ENCODE data around the gene RBM10. TPM values are rescaled to one million over a fixed set of nuclear protein-coding genes. Genes with fewer than 3 reads are reported as not detected.

Gene RBM10
- total and polyA plus RNA-seq, 2 experiments from 2014 or later = 39.5 to 101 TPM

- no peak for TF ChIP-seq REST (IDR thresholded peaks at IDR 0.05; ENCODE audit: unreplicated experiment)
- TF ChIP-seq EZH2 (IDR thresholded peaks at IDR 0.05; ENCODE audit: low read depth, unreplicated experiment) = no peak
- TF ChIP-seq POLR2AphosphoS5 (IDR thresholded peaks at IDR 0.05; ENCODE audit: low read depth) = no peak
- no peak for TF ChIP-seq JUNB (IDR thresholded peaks at IDR 0.05; ENCODE audit: unreplicated experiment)
- TF ChIP-seq ETS1 (IDR thresholded peaks at IDR 0.05) = no peak
- no peak for TF ChIP-seq ZNF331 (CRISPR knock-in tag; IDR thresholded peaks at IDR 0.05; ENCODE audit: low read depth)
- no peak for TF ChIP-seq EZH2phosphoT487 (IDR thresholded peaks at IDR 0.05; ENCODE audit: unreplicated experiment)
- no peak for TF ChIP-seq CREB1 (CRISPR knock-in tag; IDR thresholded peaks at IDR 0.05; ENCODE audit: low read depth)
- no peak for TF ChIP-seq ZNF114 (CRISPR knock-in tag; IDR thresholded peaks at IDR 0.05)
- no peak for TF ChIP-seq STAT1 (IDR thresholded peaks at IDR 0.05; ENCODE audit: unreplicated experiment)
Observed at GRCh38 chrX:47228550-47229270, 83.7 kb downstream of the RBM10 start (continued).

GRCh38 chrX:47229427-47229826, 84.4 kb downstream of the RBM10 start:
- Histone ChIP-seq H3F3A (replicated peaks; ENCODE audit: low read depth) (no peaks in the 10 kb centered on the region), H3K27ac (ENCODE audit: low read depth) (no peak overlapping the region), H2AFZ (no peak overlapping the region), H4K20me1 (replicated peaks; ENCODE audit: insufficient read depth) (no peaks in the 10 kb centered on the region), H3K4me3 (no peak overlapping the region), H3K79me2 (replicated peaks; ENCODE audit: insufficient read depth) (peaks cover 7% of the 10 kb centered on the region), H3K36me3 (ENCODE audit: insufficient read depth) (peaks cover 6% of the 10 kb centered on the region), H3K9me2 (ENCODE audit: insufficient read depth) (no peaks in the 10 kb centered on the region), H3K4me2 (no peak overlapping the region), H3K4me1 (ENCODE audit: insufficient read depth) (no peaks in the 10 kb centered on the region; the same call in 1 of the 2 replicates), H3K27me3 (ENCODE audit: insufficient read depth) (no peaks in the 10 kb centered on the region)
- Mint-ChIP-seq H3K27me3 (ENCODE audit: insufficient read depth, low read depth, poor library complexity) (peaks cover 4% of the 10 kb centered on the region), H3K36me3 (ENCODE audit: low read depth) (peaks cover 34% of the 10 kb centered on the region), H3K9me3 (no peaks in the 10 kb centered on the region; the same call in 1 of the 3 replicates), H3K4me3 (no peak overlapping the region), H3K27ac (no peak overlapping the region), H3K4me1 (no peaks in the 10 kb centered on the region; the same call in 2 of the 3 replicates)
- DNase-seq (ENCODE audit: low spot score) (no peak), ATAC-seq (no peak)
- no peak for TF ChIP-seq CTCF (conservative IDR thresholded peaks at IDR 0.05; ENCODE audit: low read depth in 2 of 2)
- TF ChIP-seq REST (IDR thresholded peaks at IDR 0.05; ENCODE audit: unreplicated experiment) = no peak
- no peak for TF ChIP-seq ZNF114 (CRISPR knock-in tag; IDR thresholded peaks at IDR 0.05)

All from GM23338 (cell line).